Activated T-cell treated with anti-CD3 and anti-CD28 coated beads for 48 hours (primary cell): ENCODE results near the gene CCNO.

Source experiments
- DNase-seq: peaks from one replicate; pipeline ENCODE4 v3.0.0-alpha.2; 2020; ENCODE audit warnings: low read depth

CCNO gene

GRCh38 chr5:55222985-55223811, 10.2 kb downstream of the CCNO start:
- DNase-seq, result no peak

- no peak for DNase-seq
These were observed 11.1 kb downstream of the CCNO start for GRCh38 chr5:55222092-55222984.

GRCh38 chr5:55220433-55221185, 12.8 kb downstream of the CCNO start:
- no peak for DNase-seq

- DNase-seq, result no peak
These were observed 13.6 kb downstream of the CCNO start for GRCh38 chr5:55219770-55220169.

- no peak for DNase-seq
These were observed 14.4 kb downstream of the CCNO start for GRCh38 chr5:55218967-55219366.

GRCh38 chr5:55211184-55211874, 22.1 kb downstream of the CCNO start:
- DNase-seq, result no peak

DNA sequence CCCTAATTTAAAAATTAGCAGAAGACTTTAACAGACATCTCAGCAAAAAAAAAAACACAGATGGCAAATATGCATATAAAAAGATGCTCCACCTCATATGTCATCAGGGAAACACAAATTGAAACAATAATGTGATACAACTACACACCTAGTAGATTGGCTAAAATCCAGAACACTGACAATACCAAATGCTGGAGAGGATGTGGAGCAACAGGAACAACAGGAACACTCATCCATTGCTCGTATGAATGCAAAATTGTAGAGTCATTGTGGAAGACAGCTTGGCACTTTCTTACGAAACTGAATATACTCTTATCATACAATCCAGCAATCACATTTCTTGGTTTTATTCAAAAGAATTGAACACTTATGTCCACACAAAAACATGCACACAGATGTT, 28.4 kb downstream of the CCNO start:
- no peak for DNase-seq

DNA sequence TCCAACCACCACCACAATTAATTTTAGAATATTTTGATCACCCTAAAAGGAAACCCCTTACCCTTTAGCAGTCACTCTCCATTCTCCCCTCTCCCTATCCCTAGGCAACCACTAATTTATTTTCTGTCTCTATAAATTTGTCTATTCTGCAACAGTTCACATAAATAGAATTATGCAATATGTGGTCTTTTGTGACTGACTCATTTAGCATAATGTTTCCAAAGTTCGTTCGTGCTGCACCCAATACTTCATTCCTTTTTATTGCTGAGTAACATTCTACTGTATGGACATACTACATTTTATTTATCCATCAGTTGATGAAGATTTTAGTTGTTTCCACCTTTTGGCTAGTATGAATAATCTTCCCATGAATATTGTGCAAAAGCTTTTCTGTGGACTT, 42.2 kb downstream of the CCNO start:
- no peak for DNase-seq

DNA sequence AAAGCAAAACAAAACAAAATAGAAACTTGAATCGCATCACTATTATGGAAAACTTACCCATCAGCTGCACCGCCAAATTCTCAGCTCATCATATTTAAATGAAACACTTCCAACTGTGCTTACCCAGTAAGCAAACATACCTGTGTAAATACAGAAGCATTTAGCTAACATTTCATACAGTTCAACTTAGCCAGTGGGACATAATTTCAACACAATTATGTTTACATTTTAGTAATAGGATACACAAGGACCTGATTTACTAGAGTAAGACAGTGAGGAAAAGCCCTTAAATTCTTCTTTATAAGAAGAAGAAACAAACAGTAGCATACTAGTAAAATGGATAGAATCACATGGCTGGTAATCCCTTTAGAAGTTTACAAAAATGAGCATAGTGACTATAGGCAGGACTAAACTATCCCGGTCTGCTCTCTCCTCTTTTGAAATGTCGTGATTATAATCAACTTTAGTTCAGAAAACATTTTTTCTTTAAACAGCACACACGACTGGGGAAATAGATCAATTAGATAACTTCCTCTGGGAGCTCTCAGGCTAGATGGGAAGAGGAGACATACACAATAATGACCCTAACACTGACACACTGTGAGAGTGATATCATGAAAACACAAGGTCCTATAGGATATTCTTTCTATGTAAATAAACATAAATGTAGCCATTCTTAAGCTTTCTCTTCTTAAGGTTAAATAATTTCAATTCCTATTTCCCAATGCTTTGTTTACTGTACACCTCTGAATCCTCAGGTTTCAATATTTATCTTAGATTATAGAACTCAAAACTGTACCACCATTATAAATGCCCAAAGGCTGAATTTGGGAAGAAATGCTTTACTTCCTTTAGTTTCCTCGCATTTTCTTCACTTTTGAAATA, 44.5 kb downstream of the CCNO start:
- no peak for DNase-seq

DNA sequence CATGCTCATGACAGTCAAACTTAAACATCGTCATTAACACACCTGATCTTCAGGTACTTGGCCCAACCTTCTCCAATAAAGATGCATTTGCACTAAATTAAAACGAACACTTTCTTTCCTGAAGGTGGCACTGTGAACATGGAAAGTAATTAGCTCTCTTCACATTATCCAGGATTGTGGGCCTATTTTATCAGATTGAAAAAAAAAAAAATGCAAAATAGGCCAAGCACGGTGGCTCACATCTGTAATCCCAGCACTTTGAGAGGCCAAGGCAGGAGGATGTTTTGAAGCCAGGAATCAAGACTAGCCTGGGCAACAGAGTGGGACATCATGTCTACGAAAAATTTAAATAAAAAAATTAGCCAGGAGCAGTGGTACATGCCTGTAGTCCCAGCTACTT, 46.0 kb downstream of the CCNO start:
- DNase-seq, result no peak
